IMR-90 (cell line): ENCODE results near the gene HEXIM1. TPM values are rescaled to one million over a fixed set of nuclear protein-coding genes. Genes with fewer than 3 reads are reported as not detected.

Experiments used
- ATAC-seq: fragments of 200-7000 bp; cut with Tn5 transposase; 2 replicates; pipeline ENCODE4 v1.9.1; 2020; ENCODE audit warnings: low read depth, mild to moderate bottlenecking, moderate library complexity
- BruUV-seq: library from RNA; stranded (reverse); fragments of 400-500 nt; replicated peaks from 2 replicates; lab custom pipeline; 2021; lab: Mats Ljungman, UMichigan
- CTCF ChIA-PET: fragments of 300-600 bp; formaldehyde crosslinking; extraction: SDS; loops from one replicate; lab custom pipeline; 2021; ENCODE audit warnings: antibody characterized with exemption; lab: Yijun Ruan, JAX
- POLR2A ChIA-PET: fragments of 300-600 bp; sonication (Branson Sonifier 250); formaldehyde crosslinking; loops from one replicate; lab custom pipeline; 2022; ENCODE audit warnings: antibody characterized with exemption; ENCODE audit not compliant: unreplicated experiment; lab: Charles Lee
- DNase-seq: peaks from one replicate; pipeline ENCODE4 v3.0.0; 2013
- H2AFZ ChIP-seq: replicated peaks from 2 replicates; pipeline ENCODE3; 2013; ENCODE audit warnings: low read length, mild to moderate bottlenecking; ENCODE audit not compliant: poor library complexity
- H2AK5ac ChIP-seq: 2 replicates; pipeline ENCODE4 v1.6.1; 2013; ENCODE audit warnings: low read depth, low read length, inconsistent platforms
- H2AK9ac ChIP-seq: replicated peaks from 2 replicates; pipeline ENCODE3; 2013; ENCODE audit warnings: mild to moderate bottlenecking, low read depth, low read length, moderate library complexity; ENCODE audit not compliant: poor library complexity
- H2BK120ac ChIP-seq: 2 replicates; pipeline ENCODE4 v1.6.1; 2013; ENCODE audit warnings: low read depth, low read length, inconsistent platforms
- H2BK15ac ChIP-seq: 3 replicates; pipeline ENCODE4 v1.6.1; 2013; ENCODE audit warnings: low read depth, low read length, inconsistent platforms
- H2BK20ac ChIP-seq: 2 replicates; pipeline ENCODE4 v1.6.1; 2013; ENCODE audit warnings: low read depth, mild to moderate bottlenecking, inconsistent platforms, low read length, moderate library complexity
- H2BK5ac ChIP-seq: 2 replicates; pipeline ENCODE4 v1.6.1; 2013; ENCODE audit warnings: mild to moderate bottlenecking, low read depth, low read length, inconsistent platforms; ENCODE audit not compliant: poor library complexity, severe bottlenecking
- H3K14ac ChIP-seq: replicated peaks from 2 replicates; pipeline ENCODE4 v1.6.1; 2013; ENCODE audit warnings: low read depth, low read length, inconsistent platforms
- H3K18ac ChIP-seq: 2 replicates; pipeline ENCODE4 v1.6.1; 2013; ENCODE audit warnings: low read depth, low read length, control low read depth
- H3K23ac ChIP-seq: 2 replicates; pipeline ENCODE4 v1.6.1; 2013; ENCODE audit warnings: low read depth, low read length, inconsistent platforms
- H3K27ac ChIP-seq: 2 replicates; pipeline ENCODE4 v1.5.1; 2013; ENCODE audit warnings: mild to moderate bottlenecking, control low read depth, low read length; ENCODE audit not compliant: insufficient read depth
- H3K27me3 ChIP-seq: 2 replicates; pipeline ENCODE4 v1.6.1; 2013; ENCODE audit warnings: low read length; ENCODE audit not compliant: control insufficient read depth, insufficient read depth
- H3K36me3 ChIP-seq: 2 replicates; pipeline ENCODE4 v1.6.1; 2013; ENCODE audit warnings: low read length, mixed read lengths; ENCODE audit not compliant: control insufficient read depth, insufficient read depth
- H3K4ac ChIP-seq: 2 replicates; pipeline ENCODE4 v1.6.1; 2013; ENCODE audit warnings: low read depth, low read length, inconsistent platforms
- H3K4me1 ChIP-seq: 2 replicates; pipeline ENCODE4 v1.6.1; 2013; ENCODE audit warnings: low read length, mixed read lengths; ENCODE audit not compliant: control insufficient read depth, insufficient read depth
- H3K4me2 ChIP-seq: 2 replicates; pipeline ENCODE4 v1.6.1; 2013; ENCODE audit warnings: low read depth, mild to moderate bottlenecking, control low read depth, low read length, moderate library complexity
- H3K4me3 ChIP-seq: 2 replicates; pipeline ENCODE4 v1.5.1; 2013; ENCODE audit warnings: low read depth, mild to moderate bottlenecking, control low read depth, low read length, moderate library complexity; ENCODE audit not compliant: insufficient read depth
- H3K56ac ChIP-seq: 2 replicates; pipeline ENCODE4 v1.6.1; 2013; ENCODE audit warnings: low read length, inconsistent platforms; ENCODE audit not compliant: insufficient read depth; ENCODE audit errors: extremely low read depth
- H3K79me1 ChIP-seq, 2 experiments: 2 replicates each; pipeline ENCODE4 v1.6.1; 2013; ENCODE audit warnings: low read length in 2 of 2, inconsistent platforms in 1 of 2, low read depth in 1 of 2
- H3K9ac ChIP-seq: 2 replicates; pipeline ENCODE4 v1.6.1; 2013; ENCODE audit warnings: low read depth, low read length, control low read depth
- H3K9me1 ChIP-seq: 2 replicates; pipeline ENCODE4 v1.6.1; 2013; ENCODE audit warnings: low read length, inconsistent platforms; ENCODE audit not compliant: insufficient read depth
- H3K9me3 ChIP-seq: 2 replicates; pipeline ENCODE4 v1.6.1; 2013; ENCODE audit warnings: low read length; ENCODE audit not compliant: control insufficient read depth, insufficient read depth
- H4K20me1 ChIP-seq: 2 replicates; pipeline ENCODE4 v1.6.1; 2013; ENCODE audit warnings: low read length, inconsistent platforms; ENCODE audit not compliant: insufficient read depth
- H4K5ac ChIP-seq: 2 replicates; pipeline ENCODE4 v1.6.1; 2013; ENCODE audit warnings: mild to moderate bottlenecking, low read depth, low read length, control low read depth
- H4K8ac ChIP-seq, 2 experiments: 2 replicates each; pipeline ENCODE4 v1.6.1; 2013; ENCODE audit warnings: low read depth in 2 of 2, low read length in 2 of 2, control low read depth in 1 of 2, inconsistent platforms in 1 of 2
- H4K91ac ChIP-seq: 2 replicates; pipeline ENCODE4 v1.6.1; 2013; ENCODE audit warnings: low read depth, low read length, inconsistent platforms; ENCODE audit not compliant: insufficient read depth
- BHLHE40 ChIP-seq: fragments of 150-350 bp; IDR thresholded peaks from 2 replicates; pipeline ENCODE4 v1.6.1; 2016; ENCODE audit warnings: mild to moderate bottlenecking, low read depth, low read length
- CHD1 ChIP-seq: IDR thresholded peaks from 2 replicates; pipeline ENCODE4 v1.6.1; 2012; ENCODE audit warnings: low read depth, low read length, improper control_type of control experiment
- MXI1 ChIP-seq: IDR thresholded peaks from 2 replicates; pipeline ENCODE4 v1.6.1; 2012; ENCODE audit warnings: low read depth, mild to moderate bottlenecking, low read length, moderate library complexity, borderline replicate concordance
- NFE2L2 ChIP-seq: fragments of 150-350 bp; IDR thresholded peaks from 2 replicates; pipeline ENCODE4 v1.6.1; 2016; ENCODE audit warnings: low read depth, mild to moderate bottlenecking, low read length
- POLR2A ChIP-seq: IDR thresholded peaks from 2 replicates; pipeline ENCODE4 v1.6.1; 2012; ENCODE audit warnings: mild to moderate bottlenecking, low read depth, low read length
- RAD21 ChIP-seq: IDR thresholded peaks from 2 replicates; pipeline ENCODE4 v1.6.1; 2012; ENCODE audit warnings: low read length, improper control_type of control experiment
- RCOR1 ChIP-seq: IDR thresholded peaks from 2 replicates; pipeline ENCODE4 v1.6.1; 2012; ENCODE audit warnings: mild to moderate bottlenecking, low read length, improper control_type of control experiment; ENCODE audit not compliant: insufficient replicate concordance
- RFX5 ChIP-seq: IDR thresholded peaks from 2 replicates; pipeline ENCODE4 v1.8.0; 2012; ENCODE audit warnings: low read depth, mild to moderate bottlenecking, low read length, moderate library complexity
- SMC3 ChIP-seq: fragments of 150-350 bp; IDR thresholded peaks from 2 replicates; pipeline ENCODE4 v1.6.1; 2016; ENCODE audit warnings: low read depth, mild to moderate bottlenecking, antibody characterized with exemption, low read length, moderate library complexity
- WGBS, 2 experiments: methylation state at CpG; one replicate each; pipeline versions ENCODE4 v1.1.5 to v1.1.7; 2013; ENCODE audit warnings: missing lambda C conversion rate in 2 of 2; ENCODE audit not compliant: insufficient read length in 1 of 2; ENCODE audit errors: extremely low coverage in 2 of 2; 5-methylcytosine and 5-hydroxymethylcytosine counted together
- dilution Hi-C: fragments of 300-500 bp; cut with HindIII; formaldehyde crosslinking; loops from one replicate; pipeline ENCODE4 v1.14.3; 2018; ENCODE audit warnings: low sequenced_read_pairs; ENCODE audit not compliant: unreplicated experiment
- in situ Hi-C: fragments of 300-500 bp; cut with MboI; formaldehyde crosslinking; loops from 3 replicates; pipeline ENCODE4 v1.14.3; 2019; ENCODE audit warnings: low sequenced_read_pairs, inconsistent platforms, mixed read lengths
- intact Hi-C: fragments of 100-400 bp; cut with micrococcal nuclease; formaldehyde crosslinking; loops from 2 replicates; pipeline ENCODE4 v1.10.0; 2022
- polyA plus RNA-seq, 3 experiments: library from polyadenylated mRNA; depleted of rRNA; stranded (reverse); fragments of >200 nt; gene quantifications; 2 replicates each; pipeline ENCODE4 v1.2.3, GENCODE V29; 2012; ENCODE audit warnings: low replicate concordance in 1 of 3
- total RNA-seq: library from RNA; depleted of rRNA; stranded (reverse); fragments of >200 nt; gene quantifications from 2 replicates; pipeline ENCODE4 v1.2.3, GENCODE V29; 2012
- TF ChIP-seq, protein P1 (sequence below): fragments of 150-350 bp; IDR thresholded peaks from 2 replicates; pipeline ENCODE4 v1.6.1; 2017; ENCODE audit warnings: mild to moderate bottlenecking, antibody characterized with exemption, low read length, low read depth

Gene HEXIM1
- total and polyA plus RNA-seq, 2 of the 4 experiments (the other 2 are of a cell fraction), result 5.9 to 14.5 TPM

DNA sequence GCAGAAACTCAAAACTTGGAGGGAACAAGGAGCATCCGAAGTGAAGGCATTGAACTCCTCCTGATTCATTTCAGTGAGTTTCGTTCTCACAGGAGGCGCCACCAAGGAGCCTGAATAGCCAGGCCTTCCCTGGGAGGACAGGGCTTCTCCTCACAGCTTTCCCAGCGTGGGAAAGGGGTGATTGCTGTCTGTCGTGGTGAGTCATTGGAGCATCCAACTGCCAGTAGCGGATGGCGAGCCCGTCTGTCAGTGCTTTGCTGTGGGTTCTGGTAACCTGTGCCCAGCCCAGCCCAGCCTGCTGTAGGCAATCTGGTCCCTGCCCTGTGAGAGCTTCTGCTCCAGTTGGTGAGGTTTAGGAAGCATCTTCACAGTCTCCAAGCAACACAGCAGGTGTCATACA lies 44.2 kb upstream of the HEXIM1 start:
- intact Hi-C loops (no loop called here), in situ Hi-C loops (no loop called here), dilution Hi-C loops (no loop called here)
- H3K4me2 ChIP-seq, result no peak overlapping the region
- no TSS peak for BruUV-seq
- H4K91ac ChIP-seq, result no peak overlapping the region
- H2AFZ ChIP-seq, result no peak overlapping the region
- ChIA-PET CTCF (interaction anchor here (1.1 kb wide), 1 partner anchor 10 kb away, joined by 6 read pairs; no protein-coding TSS in a partner anchor), POLR2A (no interaction called here)
- no peak overlapping the region for H2BK15ac ChIP-seq
- no peak overlapping the region for H2AK9ac ChIP-seq
- WGBS, 2 experiments, result 66% methylated on average over 3 of the region's 8 CpGs; no CpG with 5 or more reads in 1 of the 2 experiments
- no peak overlapping the region for H3K18ac ChIP-seq
- H3K27ac ChIP-seq, result no peak overlapping the region
- ATAC-seq (no peak), DNase-seq (no peak)
- no peaks in the 10 kb centered on the region for H3K4me1 ChIP-seq
- TF ChIP-seq CHD1 (no peak), POLR2A (no peak), SMC3 (no peak), NFE2L2 (no peak), MXI1 (no peak), RCOR1 (no peak), RFX5 (no peak), RAD21 (no peak), BHLHE40 (no peak)
- TF ChIP-seq, protein P1, sequence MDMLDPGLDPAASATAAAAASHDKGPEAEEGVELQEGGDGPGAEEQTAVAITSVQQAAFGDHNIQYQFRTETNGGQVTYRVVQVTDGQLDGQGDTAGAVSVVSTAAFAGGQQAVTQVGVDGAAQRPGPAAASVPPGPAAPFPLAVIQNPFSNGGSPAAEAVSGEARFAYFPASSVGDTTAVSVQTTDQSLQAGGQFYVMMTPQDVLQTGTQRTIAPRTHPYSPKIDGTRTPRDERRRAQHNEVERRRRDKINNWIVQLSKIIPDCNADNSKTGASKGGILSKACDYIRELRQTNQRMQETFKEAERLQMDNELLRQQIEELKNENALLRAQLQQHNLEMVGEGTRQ, result no peak
- H3K23ac ChIP-seq, result no peak overlapping the region
- H3K9me3 ChIP-seq, result no peaks in the 10 kb centered on the region
- H3K9me1 ChIP-seq, result no peaks in the 10 kb centered on the region
- H3K56ac ChIP-seq, result no peak overlapping the region
- no peak overlapping the region for H3K4me3 ChIP-seq
- no peak overlapping the region for H2AK5ac ChIP-seq
- H4K8ac ChIP-seq, result no peak overlapping the region
- H2BK120ac ChIP-seq, result no peak overlapping the region
- H3K14ac ChIP-seq, result no peak overlapping the region
- peaks cover 4 to 43% of the 10 kb centered on the region in 2 experiments; a peak in 2 of 4 replicates for H3K79me1 ChIP-seq
- H4K20me1 ChIP-seq, result peaks cover 13% of the 10 kb centered on the region
- no peaks in the 10 kb centered on the region for H3K27me3 ChIP-seq
- no peak overlapping the region for H3K4ac ChIP-seq
- H2BK5ac ChIP-seq, result no peak overlapping the region
- no peak overlapping the region for H2BK20ac ChIP-seq
- no peak overlapping the region for H4K5ac ChIP-seq
- no peak overlapping the region for H3K9ac ChIP-seq
- peaks cover 81% of the 10 kb centered on the region for H3K36me3 ChIP-seq
